ENCODE measurements around the gene ADSS1.

Gene ADSS1

GRCh38 chr14:104710071-104710735 is 13.8 kb upstream of the ADSS1 start:
- H3K9me3 ChIP-seq: no peaks in the 10 kb centered on the region
- H3K4me1 ChIP-seq: no peaks in the 10 kb centered on the region
- in situ Hi-C loops (cut with MboI; ENCODE audit: low sequenced_read_pairs): no loop called here
- H3K27me3 ChIP-seq (ENCODE audit: low read depth): no peaks in the 10 kb centered on the region
- H3K36me3 ChIP-seq (replicated peaks): peaks cover 36% of the 10 kb centered on the region
- no peak for DNase-seq (ENCODE audit: low spot score in 2 of 2)
- H3K4me3 ChIP-seq: no peak overlapping the region

DNA sequence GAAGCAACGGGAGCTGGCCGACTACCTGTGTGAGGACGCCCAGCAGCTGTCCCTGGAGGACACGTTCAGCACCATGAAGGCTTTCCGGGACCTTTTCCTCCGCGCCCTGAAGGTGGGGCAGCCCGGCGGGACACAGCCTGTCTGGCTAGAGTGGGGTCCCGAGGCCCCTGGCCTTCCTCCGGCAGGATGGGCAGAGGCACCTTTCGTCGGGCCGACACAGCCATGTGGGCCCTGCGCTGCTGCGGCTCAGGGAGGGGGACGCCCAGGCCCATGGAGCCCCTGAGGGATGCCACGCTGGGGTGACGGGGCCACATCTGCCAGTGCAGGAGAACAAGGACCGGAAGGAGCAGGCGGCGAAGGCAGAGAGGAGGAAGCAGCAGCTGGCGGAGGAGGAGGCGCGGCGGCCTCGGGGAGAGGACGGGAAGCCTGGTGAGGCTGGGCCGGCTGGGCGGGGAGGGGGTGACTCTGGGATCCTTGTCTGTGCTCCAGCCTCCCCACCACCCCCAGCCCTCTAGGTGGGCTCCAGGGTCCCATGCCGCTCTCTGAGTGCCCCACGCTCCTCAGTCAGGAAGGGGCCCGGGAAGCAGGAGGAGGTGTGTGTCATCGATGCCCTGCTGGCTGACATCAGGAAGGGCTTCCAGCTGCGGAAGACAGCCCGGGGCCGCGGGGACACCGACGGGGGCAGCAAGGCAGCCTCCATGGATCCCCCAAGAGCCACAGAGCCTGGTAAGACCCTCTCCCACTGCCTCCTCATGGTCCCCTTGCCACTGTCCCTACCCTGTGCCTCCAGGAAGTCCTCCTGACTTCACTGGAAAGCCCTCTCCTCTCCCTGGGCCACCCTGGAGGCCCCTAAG is 10.9 kb upstream of the ADSS1 start:
- no peaks in the 10 kb centered on the region for H3K27me3 ChIP-seq (ENCODE audit: low read depth)
- H3K36me3 ChIP-seq (replicated peaks): peaks cover 36% of the 10 kb centered on the region
- no peaks in the 10 kb centered on the region for H3K4me1 ChIP-seq
- H3K4me3 ChIP-seq: no peak overlapping the region
- no peak for DNase-seq (ENCODE audit: low spot score in 2 of 2)
- no peaks in the 10 kb centered on the region for H3K9me3 ChIP-seq
- in situ Hi-C loops (cut with MboI; ENCODE audit: low sequenced_read_pairs): no loop called here

- in situ Hi-C loops (cut with MboI; ENCODE audit: low sequenced_read_pairs): no loop called here
- no peak overlapping the region for H3K4me3 ChIP-seq
- no peaks in the 10 kb centered on the region for H3K4me1 ChIP-seq
- no peaks in the 10 kb centered on the region for H3K9me3 ChIP-seq
- H3K27me3 ChIP-seq (ENCODE audit: low read depth): no peaks in the 10 kb centered on the region
- H3K36me3 ChIP-seq (replicated peaks): peaks cover 34% of the 10 kb centered on the region
- no peak for DNase-seq (ENCODE audit: low spot score in 2 of 2)
Observed at GRCh38 chr14:104714066-104714465, 10.0 kb upstream of the ADSS1 start.

DNA sequence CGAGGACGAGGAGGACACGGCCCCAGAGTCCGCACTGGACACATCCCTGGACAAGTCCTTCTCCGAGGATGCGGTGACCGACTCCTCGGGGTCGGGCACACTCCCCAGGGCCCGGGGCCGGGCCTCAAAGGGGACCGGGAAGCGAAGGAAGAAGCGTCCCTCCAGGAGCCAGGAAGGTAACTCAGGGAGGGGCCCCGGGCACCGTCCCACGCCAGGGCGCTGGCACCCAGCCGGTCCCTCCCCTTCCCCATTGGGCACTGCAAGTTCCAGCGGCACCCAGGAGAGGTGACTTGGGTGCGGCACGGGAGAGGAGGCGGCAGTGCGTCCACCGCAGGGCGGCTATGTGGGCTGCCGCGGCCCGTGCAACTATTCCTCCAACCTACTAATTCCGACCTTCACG is 9.3 kb upstream of the ADSS1 start:
- Histone ChIP-seq H3K27me3 (ENCODE audit: low read depth) (no peaks in the 10 kb centered on the region), H3K4me1 (no peaks in the 10 kb centered on the region), H3K9me3 (no peaks in the 10 kb centered on the region), H3K36me3 (replicated peaks) (peaks cover 31% of the 10 kb centered on the region), H3K4me3 (no peak overlapping the region)
- no peak for DNase-seq (ENCODE audit: low spot score in 2 of 2)
- in situ Hi-C loops (cut with MboI; ENCODE audit: low sequenced_read_pairs): no loop called here

DNA sequence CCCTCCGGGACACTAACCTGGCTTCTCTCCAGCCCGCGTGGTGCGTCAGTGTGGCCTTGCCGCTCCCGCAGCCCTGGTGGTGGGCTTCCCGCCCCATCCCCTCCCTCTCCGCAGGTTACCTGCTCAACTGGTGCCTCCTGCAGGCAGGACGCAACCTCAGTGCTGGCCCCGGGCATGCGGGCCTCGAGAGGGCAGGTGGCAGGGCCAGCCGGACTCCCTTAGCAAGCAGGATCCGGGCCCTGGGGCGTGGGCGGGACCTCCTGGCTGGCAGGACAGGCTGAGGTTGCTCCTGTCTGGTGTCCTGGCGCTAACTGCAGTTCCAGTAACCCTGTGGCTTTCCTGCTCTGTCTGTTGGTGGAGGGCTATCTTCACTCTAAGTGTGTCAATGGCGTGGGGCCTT is 8.6 kb upstream of the ADSS1 start:
- Histone ChIP-seq H3K27me3 (ENCODE audit: low read depth) (no peaks in the 10 kb centered on the region), H3K9me3 (no peaks in the 10 kb centered on the region), H3K4me1 (no peaks in the 10 kb centered on the region), H3K4me3 (no peak overlapping the region), H3K36me3 (replicated peaks) (peaks cover 26% of the 10 kb centered on the region)
- DNase-seq (ENCODE audit: low spot score in 2 of 2): no peak
- in situ Hi-C loops (cut with MboI; ENCODE audit: low sequenced_read_pairs): no loop called here

DNA sequence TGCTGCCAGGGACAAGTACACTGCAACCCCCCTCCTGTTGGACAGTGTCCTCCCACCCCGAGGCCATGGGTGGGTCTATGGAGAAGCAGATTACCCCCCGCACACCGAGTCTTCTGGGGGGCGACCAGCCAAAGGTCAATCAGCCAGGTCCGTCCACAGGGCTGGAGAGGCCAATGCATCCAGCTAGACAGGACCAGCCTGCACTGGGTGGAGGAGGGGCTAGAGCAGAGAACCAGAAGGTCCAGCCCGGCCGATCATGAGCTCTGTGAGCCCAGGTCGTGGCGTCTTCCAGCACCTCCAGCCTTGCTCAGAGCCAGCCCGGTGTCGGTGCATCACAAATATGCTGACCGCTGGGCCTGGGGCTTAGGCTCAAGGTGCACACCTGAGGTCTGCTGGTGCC is 8.2 kb upstream of the ADSS1 start:
- H3K4me3 ChIP-seq: no peak overlapping the region
- in situ Hi-C loops (cut with MboI; ENCODE audit: low sequenced_read_pairs): no loop called here
- DNase-seq (ENCODE audit: low spot score in 2 of 2): no peak
- no peaks in the 10 kb centered on the region for H3K27me3 ChIP-seq (ENCODE audit: low read depth)
- no peaks in the 10 kb centered on the region for H3K9me3 ChIP-seq
- no peaks in the 10 kb centered on the region for H3K4me1 ChIP-seq
- H3K36me3 ChIP-seq (replicated peaks): peaks cover 23% of the 10 kb centered on the region

DNA sequence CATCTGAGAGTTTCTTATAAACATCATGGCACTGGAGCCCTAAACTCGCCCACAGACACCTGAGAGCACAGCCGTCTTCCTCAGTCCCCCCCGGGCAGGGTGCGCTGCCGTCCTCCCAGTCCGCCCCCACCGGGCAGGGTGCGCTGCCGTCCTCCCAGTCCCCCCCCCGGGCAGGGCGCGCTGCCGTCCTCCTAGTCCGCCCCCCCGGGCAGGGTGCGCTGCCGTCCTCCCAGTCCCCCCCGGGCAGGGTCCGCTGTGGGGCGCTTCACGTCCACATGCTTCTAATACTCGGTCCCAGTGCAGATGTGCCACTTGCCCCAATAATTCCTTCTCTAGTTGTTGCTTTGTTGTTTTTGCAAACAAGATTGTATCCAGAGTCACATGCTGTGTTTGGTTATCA is 6.9 kb upstream of the ADSS1 start:
- H3K27me3 ChIP-seq (ENCODE audit: low read depth): no peaks in the 10 kb centered on the region
- H3K4me3 ChIP-seq: no peak overlapping the region
- H3K9me3 ChIP-seq: no peaks in the 10 kb centered on the region
- peaks cover 11% of the 10 kb centered on the region for H3K36me3 ChIP-seq (replicated peaks)
- no peaks in the 10 kb centered on the region for H3K4me1 ChIP-seq
- no peak for DNase-seq (ENCODE audit: low spot score in 2 of 2)
- in situ Hi-C loops (cut with MboI; ENCODE audit: low sequenced_read_pairs): no loop called here

GRCh38 chr14:104717646-104718045 is 6.4 kb upstream of the ADSS1 start:
- in situ Hi-C loops (cut with MboI; ENCODE audit: low sequenced_read_pairs): no loop called here
- DNase-seq (ENCODE audit: low spot score in 2 of 2): no peak
- Histone ChIP-seq H3K27me3 (ENCODE audit: low read depth) (no peaks in the 10 kb centered on the region), H3K9me3 (no peaks in the 10 kb centered on the region), H3K36me3 (replicated peaks) (peaks cover 7% of the 10 kb centered on the region; the same call in 1 of the 2 replicates), H3K4me3 (no peak overlapping the region), H3K4me1 (no peaks in the 10 kb centered on the region)

GRCh38 chr14:104718147-104718546 is 5.9 kb upstream of the ADSS1 start:
- DNase-seq (ENCODE audit: low spot score in 2 of 2): no peak
- Histone ChIP-seq H3K36me3 (replicated peaks) (peaks cover 3% of the 10 kb centered on the region; the same call in 1 of the 2 replicates), H3K9me3 (no peaks in the 10 kb centered on the region), H3K27me3 (ENCODE audit: low read depth) (no peaks in the 10 kb centered on the region), H3K4me1 (no peaks in the 10 kb centered on the region), H3K4me3 (no peak overlapping the region)
- in situ Hi-C loops (cut with MboI; ENCODE audit: low sequenced_read_pairs): no loop called here

- H3K4me1 ChIP-seq: no peaks in the 10 kb centered on the region; the same call in 1 of the 2 replicates
Observed at GRCh38 chr14:104718871-104719270, 5.2 kb upstream of the ADSS1 start.

GRCh38 chr14:104719343-104719742 is 4.7 kb upstream of the ADSS1 start:
- in situ Hi-C loops (cut with MboI; ENCODE audit: low sequenced_read_pairs): no loop called here
- no peaks in the 10 kb centered on the region for H3K36me3 ChIP-seq (replicated peaks)

More at GRCh38 chr14:104718871-104719270, 5.2 kb upstream of the ADSS1 start:
- in situ Hi-C loops (cut with MboI; ENCODE audit: low sequenced_read_pairs): no loop called here
- DNase-seq (ENCODE audit: low spot score in 2 of 2): no peak
- Histone ChIP-seq H3K9me3 (no peaks in the 10 kb centered on the region), H3K36me3 (replicated peaks) (no peaks in the 10 kb centered on the region), H3K4me3 (no peak overlapping the region), H3K27me3 (ENCODE audit: low read depth) (no peaks in the 10 kb centered on the region)

DNA sequence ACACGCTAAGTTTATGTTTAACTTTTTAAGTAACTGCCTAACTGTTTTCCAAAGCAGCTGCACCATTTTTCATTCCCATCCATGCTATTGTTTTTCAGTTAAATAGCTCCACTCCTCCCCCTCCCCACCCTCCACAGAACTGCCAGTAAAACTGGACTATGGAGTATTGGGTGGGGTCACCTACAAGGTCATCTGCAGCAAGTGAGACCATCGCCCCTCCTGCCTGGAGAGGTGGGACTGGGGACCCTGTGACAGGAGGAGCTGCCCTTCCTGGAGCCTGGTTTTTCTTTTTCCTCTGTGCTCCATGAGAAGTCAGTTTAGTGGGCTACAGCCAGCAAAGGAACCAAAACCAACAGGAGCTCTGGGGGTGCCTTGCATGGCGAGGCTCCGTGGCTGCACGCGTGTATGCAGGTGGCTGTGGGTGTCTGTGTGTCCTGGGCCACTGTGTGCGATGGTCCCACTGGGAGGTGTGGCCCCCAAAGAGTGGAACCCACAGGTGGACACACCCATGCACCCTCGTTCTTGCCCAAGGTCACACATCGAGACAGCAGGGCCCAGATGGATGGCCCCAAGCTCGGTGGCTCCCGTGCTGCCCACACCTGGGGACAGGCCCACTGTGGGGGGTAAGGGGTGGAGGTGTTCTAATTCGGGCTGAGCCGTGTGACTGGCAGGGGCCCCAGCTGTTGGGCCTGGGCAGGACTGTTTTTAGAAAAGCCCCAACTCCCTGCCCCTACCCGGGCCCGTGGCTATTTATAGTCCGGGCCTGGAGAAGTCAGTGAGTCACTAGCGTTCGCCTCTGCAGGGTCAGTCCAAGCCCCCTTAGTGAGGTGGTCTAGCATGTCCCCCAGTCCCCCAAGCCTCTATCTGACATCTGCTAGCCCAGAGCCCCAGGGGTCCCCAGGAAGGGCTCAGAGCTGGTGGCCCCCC is 2.3 kb upstream of the ADSS1 start:
- in situ Hi-C loops (cut with MboI; ENCODE audit: low sequenced_read_pairs): no loop called here
- Histone ChIP-seq H3K4me3 (no peak overlapping the region), H3K27me3 (ENCODE audit: low read depth) (no peaks in the 10 kb centered on the region; the same call in 1 of the 2 replicates), H3K36me3 (replicated peaks) (no peaks in the 10 kb centered on the region), H3K4me1 (no peaks in the 10 kb centered on the region; the same call in 1 of the 2 replicates), H3K9me3 (no peaks in the 10 kb centered on the region)
- DNase-seq (ENCODE audit: low spot score in 2 of 2): no peak

More at GRCh38 chr14:104719343-104719742, 4.7 kb upstream of the ADSS1 start:
- no peaks in the 10 kb centered on the region; the same call in 1 of the 2 replicates for H3K4me1 ChIP-seq
- no peaks in the 10 kb centered on the region for H3K27me3 ChIP-seq (ENCODE audit: low read depth)
- H3K9me3 ChIP-seq: no peaks in the 10 kb centered on the region
- H3K4me3 ChIP-seq: no peak overlapping the region
- DNase-seq (ENCODE audit: low spot score in 2 of 2): no peak

DNA sequence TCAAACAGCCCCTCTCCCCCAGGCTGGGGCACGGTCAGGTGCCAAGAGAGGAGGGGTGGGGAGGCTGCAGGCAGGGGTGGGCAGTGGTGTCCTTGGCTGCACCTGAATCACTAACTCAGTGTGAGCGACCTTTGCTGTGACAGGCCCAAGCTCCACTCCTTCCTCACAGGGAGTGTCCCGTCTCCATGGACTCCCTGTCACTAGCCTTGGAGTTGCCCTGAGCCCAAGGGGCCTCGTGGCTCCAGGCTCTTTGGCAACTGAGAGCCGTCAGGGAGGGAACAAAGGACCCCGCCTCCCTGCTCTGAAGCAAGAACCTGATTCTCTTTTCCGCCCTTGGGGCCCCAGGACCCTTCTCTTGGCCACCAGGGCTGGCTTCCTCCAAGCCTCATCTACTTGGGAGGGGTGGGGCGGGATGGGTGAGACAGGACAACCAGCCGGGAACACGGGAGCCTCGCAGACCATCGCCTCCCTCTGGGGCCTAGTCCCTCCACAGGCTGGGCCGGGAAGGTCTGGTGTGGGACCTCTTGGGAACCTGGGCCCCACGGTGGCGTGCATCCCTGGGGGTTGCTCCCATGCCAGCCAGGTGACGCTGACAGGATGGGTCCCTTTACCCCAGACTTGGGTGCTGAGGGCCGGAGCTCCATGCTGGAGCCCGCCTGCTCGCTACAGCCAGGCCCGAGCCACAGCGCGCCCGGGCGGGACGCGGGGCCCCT is 935 bp upstream of the ADSS1 start:
- H3K9me3 ChIP-seq: no peaks in the 10 kb centered on the region
- H3K4me3 ChIP-seq: no peak overlapping the region; the same call in 1 of the 2 replicates
- H3K27me3 ChIP-seq (ENCODE audit: low read depth): peaks cover 6% of the 10 kb centered on the region; the same call in 1 of the 2 replicates
- in situ Hi-C loops (cut with MboI; ENCODE audit: low sequenced_read_pairs): no loop called here
- no peaks in the 10 kb centered on the region; the same call in 1 of the 2 replicates for H3K4me1 ChIP-seq
- H3K36me3 ChIP-seq (replicated peaks): no peaks in the 10 kb centered on the region
- DNase-seq (ENCODE audit: low spot score in 2 of 2): no peak
